ENCODE results near the gene LRRFIP1.
"Not testable (repeated sequence)": the region's sequence is repeated elsewhere in the genome, so short reads cannot be mapped to it uniquely, and the experiment has no call there.

LRRFIP1 gene

DNA sequence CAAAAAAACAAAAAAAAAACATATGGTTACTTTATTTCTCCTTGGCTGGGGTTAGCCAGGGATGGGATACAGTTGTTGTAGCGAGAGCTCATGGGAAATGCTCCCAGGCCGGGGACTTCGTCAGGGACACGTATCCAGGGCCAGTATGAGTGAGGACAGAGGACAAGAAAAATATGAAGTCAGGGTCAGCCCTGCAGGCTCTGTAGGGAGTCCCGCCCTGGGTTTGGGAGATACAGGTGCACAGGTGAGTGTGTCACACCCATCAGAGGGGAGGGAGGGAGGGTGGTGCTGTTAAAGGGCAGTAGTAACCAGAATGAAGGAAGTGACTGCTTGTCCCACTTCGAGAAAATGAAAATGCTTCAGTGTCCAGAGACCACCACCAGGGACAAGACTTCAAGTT lies 115.6 kb downstream of the LRRFIP1 start:
- no peak for DNase-seq (ENCODE audit: low read depth in 1 of 2, low spot score in 1 of 2)

DNA sequence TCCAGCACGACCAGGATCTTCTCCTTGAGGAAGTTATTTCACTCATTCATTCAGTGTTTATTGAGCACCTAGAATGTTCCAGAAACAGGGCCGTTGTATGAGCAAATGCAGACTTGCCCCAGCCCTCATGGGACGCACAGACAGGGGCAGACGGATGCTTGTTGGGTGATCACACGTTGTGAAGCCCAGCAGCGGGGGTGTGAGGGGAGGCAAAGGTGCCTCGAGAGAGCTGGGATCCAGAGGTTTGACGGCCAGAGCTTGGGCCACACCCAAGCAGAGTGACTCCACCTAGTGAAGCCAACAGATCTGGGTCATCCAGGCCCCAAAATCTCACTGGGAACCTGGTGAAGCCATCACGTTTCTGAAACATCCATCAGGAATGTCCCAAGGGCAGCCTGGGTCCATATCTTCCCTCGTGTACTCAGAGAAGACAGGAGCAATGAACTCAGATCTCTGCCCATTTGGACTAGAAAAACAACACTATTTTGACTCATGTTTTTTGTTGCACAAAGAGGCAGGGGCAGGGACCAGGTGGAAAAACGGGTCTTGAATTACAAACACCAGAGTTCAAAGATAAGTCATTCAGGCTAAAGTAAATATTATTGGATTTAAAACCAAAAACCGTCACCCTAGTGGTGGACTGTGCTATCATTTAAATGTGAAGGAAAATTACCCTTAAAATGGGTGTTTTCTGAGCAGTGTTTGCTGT lies 116.3 kb downstream of the LRRFIP1 start:
- no peak for DNase-seq (ENCODE audit: low read depth in 1 of 2, low spot score in 1 of 2)

DNA sequence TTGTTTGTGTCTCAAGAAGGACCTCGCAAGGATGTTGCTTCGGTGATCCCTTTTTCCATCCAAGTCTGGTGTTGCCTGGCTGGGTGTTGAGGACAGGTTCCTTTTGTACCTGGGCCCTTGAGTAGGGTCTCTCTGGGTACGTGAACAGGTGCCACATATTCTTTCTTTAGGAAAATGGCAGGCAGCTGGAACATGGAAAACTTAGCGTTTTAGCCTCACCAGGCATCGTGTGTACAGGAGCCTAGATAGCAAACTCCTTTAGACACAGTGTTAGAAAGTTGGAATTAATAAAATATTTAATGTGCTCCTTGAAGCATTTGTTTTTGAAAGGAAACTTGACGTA lies 116.9 kb downstream of the LRRFIP1 start:
- DNase-seq (ENCODE audit: low read depth in 1 of 2, low spot score in 1 of 2) = no peak

- peak; percentile 65 to 73 for DNase-seq (ENCODE audit: low read depth in 1 of 2, low spot score in 1 of 2)
These were observed 117.3 kb downstream of the LRRFIP1 start for GRCh38 chr2:237744613-237745249.

DNA sequence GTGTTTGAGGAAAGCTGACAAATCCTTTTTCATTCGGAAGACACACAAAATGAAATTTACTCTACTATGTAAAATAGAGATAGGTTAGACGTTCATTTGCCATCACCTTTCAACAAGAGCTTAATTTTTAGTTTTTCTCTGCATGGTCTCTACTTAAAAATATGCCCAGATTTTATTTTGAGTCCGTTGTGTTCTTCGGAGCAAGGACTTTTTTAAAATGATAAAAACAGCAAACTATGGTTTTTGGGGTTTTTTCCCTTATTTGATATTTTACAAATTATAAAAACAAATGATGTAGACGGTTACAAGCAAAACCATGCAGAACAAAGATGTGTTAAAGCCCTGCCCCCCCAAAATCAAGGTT lies 117.8 kb downstream of the LRRFIP1 start:
- no peak for DNase-seq (ENCODE audit: low read depth in 1 of 2, low spot score in 1 of 2)

DNA sequence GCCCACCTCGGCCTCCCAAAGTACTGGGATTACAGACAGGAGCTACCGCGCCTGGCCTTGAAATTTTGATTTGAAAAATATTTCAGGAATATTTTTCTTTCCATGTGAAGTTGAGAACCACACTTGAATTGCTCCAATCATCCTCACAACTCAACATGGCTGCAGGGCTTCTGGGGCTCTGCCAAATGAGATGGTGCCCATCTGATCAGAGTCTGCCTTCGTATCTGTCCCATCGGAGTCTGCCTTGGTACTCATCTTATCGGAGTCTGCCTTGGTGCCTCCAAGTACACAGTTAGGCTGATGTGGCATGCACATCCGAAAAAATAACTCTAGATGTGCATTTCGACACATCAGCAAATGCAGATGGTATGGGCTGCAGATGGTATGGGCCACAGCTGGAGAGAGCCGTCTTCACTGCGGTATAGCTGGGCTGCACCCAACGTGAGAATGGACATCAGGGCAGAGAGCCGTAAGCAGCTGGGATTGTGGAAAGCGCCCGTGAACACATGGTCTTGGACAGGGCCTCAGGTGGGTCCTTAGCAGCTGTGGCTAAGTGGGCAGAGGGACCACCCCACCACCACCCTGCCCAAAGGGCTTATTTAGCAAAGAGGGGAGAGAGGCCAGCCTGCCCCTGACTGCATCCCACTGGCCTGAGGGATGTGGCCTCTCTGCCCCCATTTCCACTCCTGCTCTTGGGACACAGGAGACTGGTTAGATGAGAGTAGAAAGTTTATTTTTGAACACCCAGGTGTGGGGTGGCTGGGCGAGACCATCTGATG lies 119.1 kb downstream of the LRRFIP1 start:
- DNase-seq (ENCODE audit: low read depth in 1 of 2, low spot score in 1 of 2) = no peak

- DNase-seq (ENCODE audit: low read depth in 1 of 2, low spot score in 1 of 2) = no peak
These were observed 119.8 kb downstream of the LRRFIP1 start for GRCh38 chr2:237747189-237747588.

DNA sequence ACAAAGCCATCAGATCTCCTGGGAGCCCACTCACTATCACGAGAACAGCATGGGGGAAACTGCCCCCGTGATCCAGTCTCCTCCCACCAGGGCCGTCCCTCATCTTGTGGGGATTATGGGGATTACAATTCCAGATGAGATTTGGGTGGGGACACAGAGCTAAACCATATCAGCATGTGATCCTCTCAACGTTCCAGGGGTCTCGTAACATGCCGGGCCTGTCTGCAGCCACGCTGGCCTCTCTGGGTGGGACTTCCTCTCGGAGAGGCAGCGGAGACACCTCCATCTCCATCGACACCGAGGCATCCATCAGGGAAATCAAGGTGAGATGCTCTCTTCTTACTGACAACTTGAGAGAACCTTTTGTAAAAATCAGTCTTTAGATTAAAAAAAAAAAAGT lies 121.6 kb downstream of the LRRFIP1 start:
- DNase-seq (ENCODE audit: low read depth in 1 of 2, low spot score in 1 of 2) = no peak

DNA sequence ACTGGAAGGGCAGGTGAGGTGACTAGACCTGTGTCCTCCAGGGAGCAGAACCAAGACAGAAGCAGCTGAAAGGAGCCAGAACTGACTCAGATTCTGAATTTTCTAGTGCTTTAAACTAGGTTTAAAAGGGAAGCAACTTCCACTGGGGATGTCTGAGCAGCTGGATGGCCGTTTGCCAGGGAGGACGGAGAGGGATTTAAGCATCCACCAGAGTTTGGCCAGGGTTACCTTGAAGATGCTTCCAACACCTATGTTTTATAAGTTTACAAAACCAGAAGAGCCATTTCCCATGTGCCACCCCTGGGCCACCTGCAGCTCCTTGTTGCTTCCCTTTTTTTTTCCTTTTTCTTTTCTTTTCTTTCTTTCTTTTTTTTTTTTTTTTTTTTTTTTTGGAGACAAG lies 122.6 kb downstream of the LRRFIP1 start:
- DNase-seq (ENCODE audit: low read depth in 1 of 2, low spot score in 1 of 2) = no peak

DNA sequence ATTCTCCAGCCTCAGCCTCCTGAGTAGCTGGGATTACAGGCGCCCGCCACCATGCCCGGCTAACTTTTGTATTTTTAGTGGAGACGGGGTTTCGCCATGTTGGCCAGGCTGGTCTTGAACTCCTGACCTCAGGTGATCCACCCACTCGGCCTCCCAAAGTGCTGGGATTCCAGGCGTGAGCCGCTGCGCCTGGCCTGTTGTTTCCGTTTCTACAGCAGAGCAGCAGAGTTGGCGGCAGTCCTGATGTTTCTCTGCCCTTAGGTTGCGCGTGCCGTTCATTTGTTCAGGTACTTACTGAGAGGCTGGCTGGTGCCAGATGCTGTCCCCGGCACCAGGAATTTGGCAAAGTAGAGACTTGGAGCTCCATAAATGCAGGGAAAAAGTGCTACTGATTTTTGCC lies 123.1 kb downstream of the LRRFIP1 start:
- not testable (repeated sequence) for DNase-seq (ENCODE audit: low read depth in 1 of 2, low spot score in 1 of 2)

DNA sequence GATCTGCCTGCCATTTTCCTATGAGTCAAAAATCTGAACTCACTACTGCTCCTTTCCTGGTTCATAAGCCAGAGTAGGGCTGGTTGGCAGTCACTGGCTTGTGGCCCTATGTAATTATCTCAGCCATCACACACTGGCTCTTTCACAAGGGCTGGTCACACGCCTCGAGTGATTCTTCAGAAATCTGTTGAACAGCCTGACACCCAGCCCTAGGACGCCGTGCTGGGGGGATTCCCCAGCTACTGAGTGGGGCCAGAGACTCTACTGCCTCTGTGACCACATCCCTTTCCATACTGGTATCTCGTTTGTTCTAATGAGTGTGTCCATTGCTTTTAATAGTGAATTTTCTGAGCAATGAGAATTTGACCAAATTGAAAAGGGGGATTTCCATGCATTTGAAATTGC lies 125.4 kb downstream of the LRRFIP1 start:
- DNase-seq (ENCODE audit: low read depth in 1 of 2, low spot score in 1 of 2) = no peak

GRCh38 chr2:237754182-237754581 lies 126.8 kb downstream of the LRRFIP1 start:
- no peak for DNase-seq (ENCODE audit: low read depth in 1 of 2, low spot score in 1 of 2)

- no peak for DNase-seq (ENCODE audit: low read depth in 1 of 2, low spot score in 1 of 2)
These were observed 127.3 kb downstream of the LRRFIP1 start for GRCh38 chr2:237754626-237755248.

DNA sequence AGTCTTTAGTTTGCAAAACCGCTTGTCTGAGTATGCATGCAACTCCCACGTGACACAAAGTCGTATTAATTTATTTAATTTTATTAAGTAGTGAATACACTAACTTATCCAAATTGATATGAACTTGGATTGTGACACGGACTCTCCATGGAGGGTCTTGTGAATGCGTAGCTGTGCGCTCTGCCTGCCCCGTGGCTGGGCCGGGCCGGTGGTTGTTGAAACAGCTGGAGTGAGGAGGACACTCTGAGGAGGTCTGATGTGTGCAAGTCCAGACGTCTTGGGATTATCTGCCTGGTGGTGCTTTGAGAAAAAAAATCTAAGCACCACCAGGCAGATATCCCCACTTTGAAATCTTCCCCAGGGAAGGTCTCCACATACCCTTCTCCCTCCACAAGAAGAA lies 130.2 kb downstream of the LRRFIP1 start:
- DNase-seq (ENCODE audit: low read depth in 1 of 2, low spot score in 1 of 2) = no peak

DNA sequence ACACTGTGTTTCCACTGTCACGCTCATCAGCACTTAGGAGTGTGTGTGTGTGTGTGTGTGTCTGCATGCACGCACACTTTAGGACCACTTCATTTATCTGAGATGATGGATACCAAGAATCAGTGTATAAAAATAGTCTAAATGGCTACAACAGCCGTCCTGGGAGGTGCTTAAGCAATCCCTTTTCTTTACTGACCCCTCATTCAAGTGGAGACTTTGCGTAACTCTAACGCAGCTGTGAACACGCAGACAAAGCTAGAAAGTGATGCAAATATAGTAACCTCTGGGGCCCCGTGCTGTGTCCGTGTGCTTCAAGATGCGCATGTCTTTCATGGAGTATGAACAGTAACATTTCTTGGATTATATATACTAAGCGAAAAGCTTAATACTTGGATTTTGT lies 130.8 kb downstream of the LRRFIP1 start:
- DNase-seq (ENCODE audit: low read depth in 1 of 2, low spot score in 1 of 2) = no peak

- DNase-seq (ENCODE audit: low read depth in 1 of 2, low spot score in 1 of 2) = no peak
These were observed 131.8 kb downstream of the LRRFIP1 start for GRCh38 chr2:237759176-237759575.

- no peak for DNase-seq (ENCODE audit: low read depth in 1 of 2, low spot score in 1 of 2)
These were observed 133.4 kb downstream of the LRRFIP1 start for GRCh38 chr2:237760506-237761502.

- not testable (repeated sequence) for DNase-seq (ENCODE audit: low read depth in 1 of 2, low spot score in 1 of 2)
These were observed 135.2 kb downstream of the LRRFIP1 start for GRCh38 chr2:237762291-237763182.

- DNase-seq (ENCODE audit: low read depth in 1 of 2, low spot score in 1 of 2) = no peak
These were observed 136.4 kb downstream of the LRRFIP1 start for GRCh38 chr2:237763812-237764211.

- DNase-seq (ENCODE audit: low read depth in 1 of 2, low spot score in 1 of 2) = not testable (repeated sequence)
These were observed 137.7 kb downstream of the LRRFIP1 start for GRCh38 chr2:237765122-237765521.

All from stimulated activated CD4-positive, alpha-beta T cell treated with anti-CD3 and anti-CD28 coated beads, Interleukin-15, amount 100 ng/mL, for 1 hour (primary cell).